Ramos (cell line): ENCODE results near the gene SUSD2.
"Not testable (repeated sequence)": the region's sequence is repeated elsewhere in the genome, so short reads cannot be mapped to it uniquely, and the experiment has no call there.

Experiments
- in situ Hi-C: fragments of 300-500 bp; cut with MboI; formaldehyde crosslinking; loops from one replicate; pipeline ENCODE4 v1.14.3; 2022; ENCODE audit warnings: low sequenced_read_pairs; ENCODE audit not compliant: unreplicated experiment

SUSD2 gene

GRCh38 chr22:24236656-24237055 is 55.4 kb downstream of the SUSD2 start:
- in situ Hi-C loops, result no loop called here

DNA sequence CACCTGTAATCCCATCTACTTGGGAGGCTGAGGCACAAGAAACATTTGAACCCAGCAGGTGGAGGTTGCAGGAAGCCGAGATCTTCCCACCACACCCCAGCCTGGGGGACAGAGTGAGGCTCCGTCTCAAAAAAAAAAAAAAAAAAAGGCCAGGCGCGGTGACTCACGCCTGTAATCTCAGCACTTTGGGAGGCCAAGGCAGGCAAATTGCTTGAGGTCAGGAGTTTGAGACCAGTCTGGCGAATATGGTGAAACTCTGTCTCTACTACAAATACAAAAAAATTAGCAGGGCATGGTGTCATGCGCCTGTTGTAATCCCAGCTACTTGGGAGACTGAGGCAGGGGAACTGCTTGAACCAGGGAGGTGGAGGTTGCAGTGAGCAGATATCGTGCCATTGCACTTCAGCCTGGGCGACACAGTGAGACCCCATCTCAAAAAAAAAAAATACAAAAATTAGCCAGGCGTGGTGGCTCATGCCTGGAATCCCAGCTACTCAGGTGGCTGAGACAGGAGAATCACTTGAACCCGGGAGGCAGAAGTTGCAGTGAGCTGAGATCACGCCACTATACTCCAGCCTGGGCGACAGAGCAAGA is 56.9 kb downstream of the SUSD2 start:
- in situ Hi-C loops, result not testable (repeated sequence)
